NCI-H748 (cell line): ENCODE data around the gene PLA2G12A.

ENCODE experiments used
- DNase-seq: peaks from one replicate; lab custom pipeline; 2025; ENCODE audit not compliant: unreplicated experiment; lab: John Stamatoyannopoulos, UW

Gene PLA2G12A

GRCh38 chr4:109729117-109729717, 653 bp downstream of the PLA2G12A start:
- DNase-seq: no peak

- peak; percentile 11 for DNase-seq
Measured at GRCh38 chr4:109728385-109728784, 1.5 kb downstream of the PLA2G12A start.

- DNase-seq: no peak
Measured at GRCh38 chr4:109723110-109723509, 6.8 kb downstream of the PLA2G12A start.

GRCh38 chr4:109722357-109722756, 7.5 kb downstream of the PLA2G12A start:
- DNase-seq: no peak

- DNase-seq: no peak
Measured at GRCh38 chr4:109721033-109721432, 8.8 kb downstream of the PLA2G12A start.

DNA sequence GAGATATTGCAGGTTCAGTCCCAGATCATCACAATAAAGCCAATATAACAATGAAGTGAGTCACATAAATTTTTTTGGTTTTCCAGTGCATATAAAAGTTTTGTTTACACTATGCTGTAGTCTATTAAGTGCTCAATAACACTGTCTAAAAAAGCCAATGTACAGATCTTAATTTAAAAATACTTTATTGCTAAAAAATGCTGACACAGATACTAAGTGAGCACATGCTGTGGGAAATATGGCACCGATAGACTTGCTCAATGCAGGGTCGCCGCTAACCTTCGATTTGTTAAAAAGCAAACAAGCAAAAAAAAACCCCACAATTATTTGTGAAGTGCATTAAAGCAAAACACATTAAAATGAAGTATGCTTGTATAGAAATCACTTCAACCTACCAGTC, 10.3 kb downstream of the PLA2G12A start:
- DNase-seq: no peak

DNA sequence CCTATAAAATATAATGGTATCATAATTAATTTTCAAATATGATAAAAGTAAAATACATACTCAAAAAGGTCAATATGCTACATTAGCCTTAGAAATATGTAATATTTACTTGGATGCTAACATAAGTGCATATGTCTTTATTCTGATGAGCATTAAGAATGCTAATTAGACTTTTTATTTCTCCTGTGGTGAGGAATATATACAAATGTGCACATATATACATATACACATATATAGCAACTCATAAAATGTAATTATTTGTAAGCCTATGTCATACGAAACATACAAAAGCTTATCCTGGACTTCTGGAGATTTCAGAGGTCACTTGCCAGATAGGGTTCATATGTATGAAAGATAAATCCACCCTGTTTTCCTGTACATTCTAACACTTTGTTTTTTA, 11.1 kb downstream of the PLA2G12A start:
- DNase-seq: no peak

- no peak for DNase-seq
Measured at GRCh38 chr4:109713500-109713899, 16.4 kb downstream of the PLA2G12A start.

GRCh38 chr4:109708990-109709389, 20.9 kb downstream of the PLA2G12A start:
- DNase-seq: no peak

DNA sequence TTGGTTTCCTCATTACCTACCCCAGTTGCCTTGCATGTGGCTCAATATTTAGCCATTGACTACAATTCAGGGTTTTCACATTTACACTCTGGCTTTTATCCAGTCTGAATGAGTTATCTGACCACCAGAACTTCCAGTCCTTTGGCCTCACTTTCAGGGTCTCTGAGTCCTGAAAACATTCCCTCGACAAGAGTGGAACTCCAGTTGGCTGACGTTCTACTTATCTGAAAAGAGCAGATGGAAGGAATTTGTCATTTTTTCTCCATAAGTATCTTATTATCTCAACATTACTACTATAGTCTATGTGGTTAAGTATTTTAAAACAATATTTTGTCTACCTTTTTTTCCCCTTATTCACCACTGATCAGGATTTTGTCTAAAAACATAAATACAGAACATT, 21.4 kb downstream of the PLA2G12A start:
- DNase-seq: no peak

GRCh38 chr4:109703664-109704361, 26.1 kb downstream of the PLA2G12A start:
- peak; percentile 18 for DNase-seq

DNA sequence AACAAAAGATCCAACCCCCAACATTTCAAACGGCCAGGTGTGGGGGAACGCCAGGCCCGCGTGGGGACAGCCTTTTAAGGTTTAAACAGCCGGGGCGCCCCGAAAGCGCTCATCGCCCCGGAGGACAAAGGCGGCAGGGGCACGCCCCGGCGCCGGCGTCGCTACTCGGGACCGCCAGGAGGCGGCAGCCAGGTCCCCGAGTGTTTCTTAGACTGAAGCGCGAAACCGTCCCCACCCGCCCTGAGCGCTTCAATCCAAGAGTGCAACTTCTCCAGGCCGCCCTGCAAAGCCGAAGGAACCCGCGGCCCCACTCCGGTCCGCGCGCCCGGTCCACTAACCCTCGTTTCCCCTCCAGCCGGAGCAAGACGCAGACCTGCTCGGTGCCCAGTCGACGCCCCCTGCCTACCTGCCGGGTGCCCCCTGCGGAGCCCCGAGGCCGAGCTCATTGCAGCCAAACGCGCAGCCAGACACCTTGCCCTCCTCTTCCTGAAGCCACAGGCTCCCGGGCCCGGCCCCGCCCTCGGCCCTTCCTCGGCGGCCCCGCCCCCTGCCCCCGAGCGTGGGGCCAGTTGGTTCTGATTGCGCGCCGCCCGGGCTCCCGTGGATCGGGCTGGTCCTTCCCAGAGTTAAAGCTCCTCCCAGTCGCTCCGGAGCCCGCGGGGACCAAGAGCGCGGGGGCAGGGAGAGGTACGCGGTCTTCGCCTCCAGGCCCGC, 26.8 kb downstream of the PLA2G12A start, which contains the start of gene CASP6:
Gene CASP6 (minus strand): TSS at position 496 of the 714 bp plus-strand sequence. CDS start 50 bp downstream, at position 446.
- peak; percentile 84 for DNase-seq

DNA sequence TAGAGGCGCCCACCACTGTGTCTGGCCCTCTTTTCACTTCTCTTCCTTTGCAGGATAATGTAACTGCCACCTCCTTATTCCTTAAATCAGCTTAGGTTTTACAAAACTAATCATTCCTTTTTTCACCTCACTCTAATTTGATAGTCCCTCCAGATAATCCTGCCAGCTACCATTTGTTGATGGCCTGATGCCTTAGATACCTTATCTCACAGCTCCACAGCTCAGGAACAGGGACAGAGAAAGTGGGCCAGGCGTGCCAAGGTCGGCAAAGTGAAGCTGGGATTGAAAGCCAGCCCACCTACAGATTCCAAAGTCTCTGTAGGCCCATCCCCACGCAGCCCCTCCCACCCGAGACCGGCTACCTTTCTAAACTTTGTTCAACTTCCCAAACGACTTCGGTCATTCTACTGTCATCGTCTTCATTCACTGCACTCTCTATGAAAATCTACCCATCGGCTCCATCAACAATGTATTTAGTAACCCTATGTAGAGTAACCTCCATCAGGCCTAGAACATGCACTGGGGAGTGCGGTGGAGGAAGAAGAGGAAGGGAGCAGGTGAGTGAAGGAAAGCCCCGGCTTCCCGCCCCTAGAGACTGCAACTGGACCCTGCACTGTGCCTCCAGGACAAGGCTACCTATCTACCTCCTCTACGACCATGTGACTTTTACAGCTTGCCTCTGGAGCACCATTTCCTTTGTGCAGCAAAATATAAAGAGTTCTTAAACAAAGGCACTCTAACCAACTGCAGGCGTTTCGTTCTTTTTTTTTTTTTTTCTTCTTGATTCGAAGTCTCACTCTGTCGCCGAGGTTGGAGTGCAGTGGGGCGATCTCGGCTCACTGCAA, 28.1 kb downstream of the PLA2G12A start:
- DNase-seq: peak; percentile 35

- no peak for DNase-seq
Measured at GRCh38 chr4:109699553-109700225, 30.2 kb downstream of the PLA2G12A start.

DNA sequence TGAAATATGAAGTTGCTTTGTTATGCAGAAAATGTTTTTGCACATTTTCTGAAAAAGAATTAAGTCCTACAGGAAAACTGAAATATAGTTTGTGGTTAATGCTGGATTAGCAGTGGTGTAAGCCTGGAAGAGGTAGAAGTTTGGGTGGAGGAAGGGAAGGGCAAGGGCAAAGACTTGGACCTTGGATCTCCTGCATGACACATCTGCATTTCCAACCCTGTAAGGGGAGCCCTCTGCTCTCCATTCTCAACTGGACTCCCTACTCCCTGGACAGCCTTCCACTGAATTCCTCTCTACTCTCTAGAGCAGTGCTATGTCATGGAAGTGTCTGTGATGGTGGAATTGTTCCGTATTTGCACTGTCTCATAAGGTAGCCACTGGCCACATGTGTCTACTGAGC, 31.2 kb downstream of the PLA2G12A start:
- DNase-seq: no peak

DNA sequence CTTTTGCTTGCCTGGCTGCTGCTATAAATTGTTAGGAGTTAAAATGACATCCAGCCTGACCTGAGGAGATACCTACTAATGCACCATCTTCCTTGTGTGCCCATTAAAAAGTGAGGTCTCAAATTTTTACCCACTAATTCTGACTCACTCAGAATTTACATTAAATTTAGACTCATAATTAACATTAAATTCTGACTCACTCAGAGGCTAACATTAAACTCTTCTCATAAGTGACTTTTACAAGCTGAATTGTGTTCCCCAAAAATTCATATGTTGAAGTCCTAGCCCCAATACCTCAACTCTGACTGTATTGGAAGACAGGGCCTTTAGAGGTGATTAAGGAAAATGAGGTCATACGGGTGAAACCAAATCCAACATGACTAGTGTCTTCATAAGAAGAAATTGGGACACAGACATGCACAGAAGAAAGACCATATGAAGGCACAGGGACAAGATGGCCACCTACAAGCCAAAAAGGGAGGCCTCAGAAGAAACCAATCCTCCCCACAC, 38.4 kb downstream of the PLA2G12A start:
- DNase-seq: no peak

- no peak for DNase-seq
Measured at GRCh38 chr4:109690690-109691410, 39.0 kb downstream of the PLA2G12A start.

DNA sequence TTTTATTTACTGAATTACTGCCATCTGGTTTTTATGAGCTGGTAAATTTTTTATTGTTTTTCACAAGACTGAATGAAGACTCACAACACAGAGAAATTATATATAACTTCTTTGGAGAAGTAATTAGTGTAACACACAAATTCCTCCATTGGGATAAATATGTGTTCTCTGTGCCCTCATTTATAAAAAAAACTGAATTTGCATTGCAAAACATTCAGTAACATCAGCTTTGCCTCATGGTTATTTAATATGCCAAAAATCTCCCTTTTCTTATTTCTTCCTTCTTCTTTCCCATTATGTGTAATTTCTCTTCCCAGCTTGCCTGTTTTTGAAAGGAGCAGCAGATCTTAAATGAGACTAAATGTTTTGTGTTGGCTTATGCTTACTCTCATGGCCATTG, 45.1 kb downstream of the PLA2G12A start:
- no peak for DNase-seq

DNA sequence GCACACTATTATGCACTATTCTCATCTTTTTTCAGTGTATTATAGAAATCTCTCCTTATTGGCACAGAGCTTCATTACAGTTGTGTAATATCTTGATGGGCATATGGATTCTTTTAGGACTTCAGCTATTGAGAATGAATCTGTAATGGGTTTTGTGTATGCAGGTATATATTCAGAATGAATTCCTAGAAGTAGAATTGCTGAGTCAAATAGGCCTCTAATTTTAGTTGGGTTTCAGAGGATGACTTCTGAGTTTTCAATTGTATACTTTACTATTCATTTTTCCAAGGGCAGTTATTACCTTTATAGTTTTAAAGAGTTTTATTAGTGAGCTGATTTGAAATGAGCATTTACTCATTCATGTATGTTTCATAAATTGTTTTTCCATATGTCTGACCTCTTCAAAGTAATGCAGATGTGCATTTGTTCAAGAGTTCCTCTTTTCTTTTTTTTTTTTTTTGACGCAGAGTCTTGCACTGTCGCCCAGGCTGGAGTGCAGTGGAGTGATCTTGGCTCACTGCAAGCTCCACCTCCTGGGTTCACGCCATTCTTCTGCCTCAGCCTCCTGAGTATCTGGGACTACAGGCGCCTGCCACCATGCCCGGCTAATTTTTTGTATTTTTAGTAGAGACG, 46.1 kb downstream of the PLA2G12A start:
- DNase-seq: no peak
